Measurements from ENCODE around the gene RARG. TPM values are rescaled to one million over a fixed set of nuclear protein-coding genes. Genes with fewer than 3 reads are reported as not detected.
"Not testable (repeated sequence)": the region's sequence is repeated elsewhere in the genome, so short reads cannot be mapped to it uniquely, and the experiment has no call there.

RARG gene
- total RNA-seq, 1 donor from 2014 or later: 18.2 TPM

DNA sequence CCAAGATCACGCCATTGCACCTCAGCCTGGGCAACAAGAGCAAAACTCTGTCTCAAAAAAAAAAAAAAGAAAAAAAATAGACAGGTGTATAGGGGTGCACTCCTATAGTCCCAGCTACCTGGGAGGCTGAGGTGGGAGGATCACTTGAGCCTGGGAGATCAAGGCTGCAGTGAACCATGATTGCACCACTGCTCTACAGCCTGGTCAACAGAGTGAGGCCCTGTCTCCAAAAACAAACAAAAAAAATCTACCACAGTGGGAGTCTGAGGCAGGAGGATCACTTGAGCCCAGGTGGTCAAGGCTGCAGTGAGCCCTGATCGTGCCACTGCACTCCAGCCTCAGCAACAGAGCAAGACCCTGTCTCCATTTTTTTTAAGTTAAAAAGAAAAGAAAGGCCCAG is 69.0 kb downstream of the RARG start:
- ATAC-seq; DNase-seq (ENCODE audit: missing footprints); intact Hi-C loops (cut with DNase I): not testable (repeated sequence)

DNA sequence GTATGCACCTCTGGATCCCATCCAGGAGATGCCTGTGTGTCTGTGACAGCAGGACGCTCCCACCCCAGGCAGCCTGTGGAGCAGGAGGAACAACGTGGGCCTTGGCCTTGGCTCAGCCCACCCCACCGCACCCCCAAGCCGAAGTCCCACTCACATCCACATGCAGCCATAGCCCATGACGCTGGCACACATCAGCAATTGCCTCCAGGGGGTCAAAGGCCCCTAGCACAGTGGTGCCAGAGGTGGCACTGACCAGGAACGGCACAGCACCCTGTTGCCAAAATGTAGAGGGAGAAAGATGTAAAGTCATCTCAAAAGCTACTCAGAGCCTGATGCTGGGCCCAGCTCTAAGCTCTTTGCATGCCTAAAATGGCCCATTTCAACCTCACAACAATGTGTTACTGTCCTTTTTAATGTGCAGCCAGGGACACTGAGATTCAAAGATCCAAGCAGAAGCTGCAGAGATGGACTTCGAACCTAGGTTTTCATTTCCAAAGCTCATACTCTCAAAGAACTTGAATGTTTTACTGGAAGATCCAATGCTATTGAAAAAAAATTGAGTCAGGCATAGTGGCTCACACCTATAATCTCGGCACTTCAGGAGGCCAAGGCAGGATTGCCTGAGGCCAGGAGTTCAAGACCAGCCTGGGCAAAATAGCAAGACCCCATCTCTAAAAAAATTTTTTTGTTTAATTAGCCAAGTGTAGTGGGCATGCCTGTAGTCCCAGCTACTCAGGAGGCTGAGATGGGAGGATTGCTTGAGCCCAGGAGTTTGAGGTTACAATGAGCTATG is 70.7 kb downstream of the RARG start:
- ATAC-seq (no peak), DNase-seq (ENCODE audit: missing footprints) (no peak)
- intact Hi-C loops (cut with DNase I): loop anchor here (2.0 kb wide), 1 partner anchor 127 kb away; no protein-coding TSS in a partner anchor

- intact Hi-C loops (cut with DNase I): loop anchor here (2.0 kb wide), 1 partner anchor 128 kb away; no protein-coding TSS in a partner anchor
- DNase-seq (ENCODE audit: missing footprints) (no peak), ATAC-seq (no peak)
Observed at GRCh38 chr12:53160673-53161072, 71.3 kb downstream of the RARG start.

Other genes starting within 250 kb of the RARG start
- 416 TPM for gene EIF4B, start 225.8 kb downstream of the RARG start, total RNA-seq
- 122 TPM for gene TNS2, start 182.1 kb downstream of the RARG start, total RNA-seq
- gene SPRYD3, start 152.8 kb downstream of the RARG start, total RNA-seq: 41.0 TPM
- gene IGFBP6, start 134.5 kb downstream of the RARG start, total RNA-seq: 54.3 TPM
- gene SOAT2, start 128.7 kb downstream of the RARG start, total RNA-seq: not detected
- gene ZNF740, start 51.5 kb downstream of the RARG start, total RNA-seq: 31.5 TPM
- 10.8 TPM for gene CSAD, start 51.3 kb downstream of the RARG start, total RNA-seq
- gene ITGB7, start 25.0 kb downstream of the RARG start, total RNA-seq: 0.76 TPM
- 0.97 TPM for gene ESPL1, start 36.1 kb upstream of the RARG start, total RNA-seq
- 392 TPM for gene PFDN5, start 63.3 kb upstream of the RARG start, total RNA-seq
- gene MYG1, start 67.5 kb upstream of the RARG start, total RNA-seq: 38.5 TPM
- 38.5 TPM for gene AAAS, start 89.4 kb upstream of the RARG start, total RNA-seq
- gene SP7, start 104.1 kb upstream of the RARG start, total RNA-seq: not detected
- 31.3 TPM for gene SP1, start 148.0 kb upstream of the RARG start, total RNA-seq
- not detected for gene AMHR2, start 191.6 kb upstream of the RARG start, total RNA-seq
- 59.4 TPM for gene PRR13, start 209.5 kb upstream of the RARG start, total RNA-seq
- 494 TPM for gene PCBP2, start 219.9 kb upstream of the RARG start, total RNA-seq